Caco-2 (cell line): ENCODE data around the gene FBXL19. TPM values are rescaled to one million over a fixed set of nuclear protein-coding genes. Genes with fewer than 3 reads are reported as not detected.

ENCODE experiments used
- BruUV-seq: library from RNA; stranded (reverse); fragments of 400-500 nt; replicated peaks from 2 replicates; lab custom pipeline; 2021; lab: Mats Ljungman, UMichigan
- CTCF ChIA-PET: fragments of 300-600 bp; sonication (Branson Sonifier 250); formaldehyde crosslinking; loops from one replicate; lab custom pipeline; 2022; ENCODE audit warnings: antibody characterized with exemption; lab: Charles Lee
- POLR2A ChIA-PET: fragments of 300-600 bp; sonication (Branson Sonifier 250); formaldehyde crosslinking; loops from one replicate; lab custom pipeline; 2022; ENCODE audit warnings: antibody characterized with exemption; lab: Charles Lee
- DNase-seq, 2 experiments: peaks; one replicate each; pipeline versions ENCODE4 v3.0.0 to v3.0.0-alpha.2; 2020 to 2022
- H3K27me3 ChIP-seq: replicated peaks from 2 replicates; pipeline ENCODE4 v1.6.0; 2011; ENCODE audit warnings: low read length; ENCODE audit not compliant: control insufficient read depth, insufficient read depth
- H3K36me3 ChIP-seq: 2 replicates; pipeline ENCODE4 v1.5.1; 2011; ENCODE audit warnings: low read length; ENCODE audit not compliant: control insufficient read depth, insufficient read depth
- H3K4me1 ChIP-seq: fragments of 250-450 bp; sonication (Bioruptor Pico); 2 replicates; pipeline ENCODE4 v1.5.1; 2020; ENCODE audit warnings: mild to moderate bottlenecking
- H3K4me3 ChIP-seq: 2 replicates; pipeline ENCODE4 v1.5.1; 2011; ENCODE audit warnings: low read depth, mild to moderate bottlenecking, control low read depth, low read length
- H3K9me3 ChIP-seq: fragments of 250-450 bp; sonication (Bioruptor Pico); 2 replicates; pipeline ENCODE4 v1.5.1; 2020; ENCODE audit warnings: mild to moderate bottlenecking, moderate library complexity
- H3K27ac Mint-ChIP-seq: one replicate; pipeline ENCODE4 v1.8.0; 2022; ENCODE audit warnings: mixed read lengths; ENCODE audit not compliant: unreplicated experiment
- H3K27me3 Mint-ChIP-seq: one replicate; pipeline ENCODE4 v1.8.0; 2022; ENCODE audit warnings: mixed read lengths; ENCODE audit not compliant: insufficient read depth, unreplicated experiment
- H3K36me3 Mint-ChIP-seq: one replicate; pipeline ENCODE4 v1.8.0; 2022; ENCODE audit warnings: mild to moderate bottlenecking, mixed read lengths; ENCODE audit not compliant: insufficient read depth, unreplicated experiment
- H3K4me1 Mint-ChIP-seq: one replicate; pipeline ENCODE4 v1.8.0; 2022; ENCODE audit warnings: low read depth, mixed read lengths; ENCODE audit not compliant: unreplicated experiment
- H3K4me3 Mint-ChIP-seq: one replicate; pipeline ENCODE4 v1.8.0; 2022; ENCODE audit warnings: mild to moderate bottlenecking, moderate library complexity, mixed read lengths; ENCODE audit not compliant: unreplicated experiment
- H3K9me3 Mint-ChIP-seq: one replicate; pipeline ENCODE4 v1.8.0; 2022; ENCODE audit warnings: mixed read lengths; ENCODE audit not compliant: unreplicated experiment
- CTCF ChIP-seq, 2 experiments: fragments of 200-600 bp in 1 of 2; IDR thresholded peaks; 1 replicate in 1 of 2; 2 replicates in 1 of 2; pipeline versions ENCODE4 v1.5.1 to v1.8.0; 2011 to 2022; ENCODE audit warnings: antibody characterized with exemption in 1 of 2, control low read depth in 1 of 2, inconsistent platforms in 1 of 2, low read depth in 1 of 2, low read length in 1 of 2, mild to moderate bottlenecking in 1 of 2, moderate library complexity in 1 of 2; ENCODE audit not compliant: insufficient read depth in 1 of 2, severe bottlenecking in 1 of 2, unreplicated experiment in 1 of 2
- intact Hi-C: fragments of 100-400 bp; cut with micrococcal nuclease; formaldehyde crosslinking; loops from one replicate; pipeline ENCODE4 v1.10.0; 2022; ENCODE audit not compliant: unreplicated experiment
- total RNA-seq: library from RNA; stranded (reverse); gene quantifications from 2 replicates; pipeline ENCODE4 v1.2.3, GENCODE V29; 2022

The FBXL19 gene
- total RNA-seq, 1 experiment from 2014 or later, result 20.2 TPM

- Mint-ChIP-seq H3K4me3 (peak overlapping the region; percentile 87), H3K36me3 (peaks cover 53% of the 10 kb centered on the region), H3K27me3 (no peaks in the 10 kb centered on the region), H3K27ac (peak overlapping the region; percentile 95), H3K4me1 (peaks cover 13% of the 10 kb centered on the region), H3K9me3 (no peaks in the 10 kb centered on the region)
- no peaks in the 10 kb centered on the region for H3K9me3 ChIP-seq
- intact Hi-C loops, result loop anchor here (1.0 kb wide), 1 partner anchor 185 kb away; no protein-coding TSS in a partner anchor
- ChIA-PET POLR2A (interaction anchor here (0.6 kb wide), 1 partner anchor 153 kb away, joined by 6 read pairs; no protein-coding TSS in a partner anchor), CTCF (no interaction called here)
- no peaks in the 10 kb centered on the region; the same call in 1 of the 2 replicates for H3K4me1 ChIP-seq
- TF ChIP-seq CTCF (IDR thresholded peaks at IDR 0.05; ENCODE audit: insufficient read depth in 1 of 2, low read depth in 1 of 2, low read length in 1 of 2, severe bottlenecking in 1 of 2, unreplicated experiment in 1 of 2), result peak in 1 of 2 experiments; percentile 30
- H3K36me3 ChIP-seq, result peaks cover 4% of the 10 kb centered on the region; the same call in 1 of the 2 replicates
- TSS peak; percentile 57 for BruUV-seq
- peak; percentile 87 to 88 for DNase-seq
- no peaks in the 10 kb centered on the region for H3K27me3 ChIP-seq
- H3K4me3 ChIP-seq, result peak overlapping the region; percentile 95
Measured at GRCh38 chr16:30956601-30957455, 33.5 kb downstream of the FBXL19 start.

GRCh38 chr16:30957456-30958174 lies 34.2 kb downstream of the FBXL19 start, which contains the start of gene SETD1A:
TSS of gene SETD1A (plus strand) at chr16:30957754. CDS start at chr16:30958732, 978 bp downstream.
- POLR2A ChIA-PET, result interaction anchor here (0.6 kb wide), 1 partner anchor 154 kb away, joined by 6 read pairs; no protein-coding TSS in a partner anchor
- H3K27me3 Mint-ChIP-seq, result no peaks in the 10 kb centered on the region
- peak within 1 kb of the TSS; percentile 95 for H3K27ac Mint-ChIP-seq
- no peak for TF ChIP-seq CTCF (IDR thresholded peaks at IDR 0.05; ENCODE audit: insufficient read depth in 1 of 2, low read depth in 1 of 2, low read length in 1 of 2, severe bottlenecking in 1 of 2, unreplicated experiment in 1 of 2)
- peak; percentile 93 to 94 for DNase-seq
- Histone ChIP-seq H3K27me3 (no peaks in the 10 kb centered on the region), H3K36me3 (peaks cover 6% of the 10 kb centered on the region; the same call in 1 of the 2 replicates), H3K4me1 (no peaks in the 10 kb centered on the region; the same call in 1 of the 2 replicates), H3K9me3 (no peaks in the 10 kb centered on the region), H3K4me3 (peak within 1 kb of the TSS; percentile 95)
- BruUV-seq, result no TSS peak
- CTCF ChIA-PET, result no interaction called here
- intact Hi-C loops, result loop anchor here (1.0 kb wide), 1 partner anchor 185 kb away; no protein-coding TSS in a partner anchor
- H3K4me1 Mint-ChIP-seq, result peaks cover 13% of the 10 kb centered on the region
- H3K9me3 Mint-ChIP-seq, result no peaks in the 10 kb centered on the region
- H3K4me3 Mint-ChIP-seq, result peak within 1 kb of the TSS; percentile 87
- peaks cover 61% of the 10 kb centered on the region for H3K36me3 Mint-ChIP-seq
